GM19035 (cell line): ENCODE measurements around the gene EXD3.

Source experiments
- ATAC-seq: cut with Tn5 transposase; IDR thresholded peaks from one replicate; pipeline ENCODE4 v1.9.1; 2021; ENCODE audit not compliant: unreplicated experiment

EXD3 gene

GRCh38 chr9:137447722-137448601 lies 25.0 kb upstream of the EXD3 start:
- no peak for ATAC-seq

- no peak for ATAC-seq
Observed at GRCh38 chr9:137446851-137447471, 24.0 kb upstream of the EXD3 start.

- ATAC-seq, result no peak
Observed at GRCh38 chr9:137445930-137446431, 23.0 kb upstream of the EXD3 start.

- no peak for ATAC-seq
Observed at GRCh38 chr9:137445275-137445807, 22.4 kb upstream of the EXD3 start.

GRCh38 chr9:137444106-137444790 lies 21.3 kb upstream of the EXD3 start:
- ATAC-seq, result no peak

GRCh38 chr9:137441935-137442321 lies 19.0 kb upstream of the EXD3 start:
- no peak for ATAC-seq

- ATAC-seq, result no peak
Observed at GRCh38 chr9:137441289-137441934, 18.4 kb upstream of the EXD3 start, which contains the start of gene ENTPD8. Gene ENTPD8, minus strand, starts transcription at chr9:137441357. Its CDS starts 3,072 bp downstream, at chr9:137438285.

- ATAC-seq, result no peak
Observed at GRCh38 chr9:137439158-137439714, 16.3 kb upstream of the EXD3 start.

- no peak for ATAC-seq
Observed at GRCh38 chr9:137438591-137439157, 15.7 kb upstream of the EXD3 start.

GRCh38 chr9:137437691-137438590 lies 15.0 kb upstream of the EXD3 start:
- no peak for ATAC-seq

GRCh38 chr9:137436761-137437600 lies 14.0 kb upstream of the EXD3 start:
- ATAC-seq, result no peak

GRCh38 chr9:137435980-137436760 lies 13.2 kb upstream of the EXD3 start:
- no peak for ATAC-seq

- ATAC-seq, result no peak
Observed at GRCh38 chr9:137435381-137435891, 12.5 kb upstream of the EXD3 start.

- ATAC-seq, result no peak
Observed at GRCh38 chr9:137434498-137435380, 11.8 kb upstream of the EXD3 start.

- no peak for ATAC-seq
Observed at GRCh38 chr9:137433916-137434431, 11.0 kb upstream of the EXD3 start.

- no peak for ATAC-seq
Observed at GRCh38 chr9:137433349-137433915, 10.5 kb upstream of the EXD3 start.
